LoVo (cell line): ENCODE data around the gene S100Z.
"Not testable (repeated sequence)": the region's sequence is repeated elsewhere in the genome, so short reads cannot be mapped to it uniquely, and the experiment has no call there.

Experiments
- DNase-seq: peaks from one replicate; pipeline ENCODE4 v3.0.0-alpha.2; 2016; ENCODE audit warnings: low spot score

Gene S100Z

GRCh38 chr5:76874088-76874581 lies 24.3 kb downstream of the S100Z start:
- DNase-seq = no peak

- DNase-seq = no peak
Observed at GRCh38 chr5:76888733-76889300, 39.0 kb downstream of the S100Z start.

GRCh38 chr5:76893294-76893693 lies 43.5 kb downstream of the S100Z start:
- DNase-seq = no peak

GRCh38 chr5:76896196-76896595 lies 46.4 kb downstream of the S100Z start:
- no peak for DNase-seq

GRCh38 chr5:76901522-76901921 lies 51.7 kb downstream of the S100Z start:
- DNase-seq = no peak

- DNase-seq = no peak
Observed at GRCh38 chr5:76908166-76908565, 58.4 kb downstream of the S100Z start.

GRCh38 chr5:76910344-76910933 lies 60.6 kb downstream of the S100Z start:
- not testable (repeated sequence) for DNase-seq

- DNase-seq = not testable (repeated sequence)
Observed at GRCh38 chr5:76914671-76915070, 64.9 kb downstream of the S100Z start.

- DNase-seq = no peak
Observed at GRCh38 chr5:76918539-76918938, 68.7 kb downstream of the S100Z start.

GRCh38 chr5:76920491-76920890 lies 70.7 kb downstream of the S100Z start:
- no peak for DNase-seq

GRCh38 chr5:76926329-76927105 lies 76.7 kb downstream of the S100Z start:
- DNase-seq = no peak

- DNase-seq = no peak
Observed at GRCh38 chr5:76927961-76928360, 78.1 kb downstream of the S100Z start.

- DNase-seq = no peak
Observed at GRCh38 chr5:76930083-76930482, 80.3 kb downstream of the S100Z start.

GRCh38 chr5:76938177-76938576 lies 88.4 kb downstream of the S100Z start:
- DNase-seq = no peak

GRCh38 chr5:76941000-76941399 lies 91.2 kb downstream of the S100Z start:
- no peak for DNase-seq

- DNase-seq = no peak
Observed at GRCh38 chr5:76941442-76941841, 91.6 kb downstream of the S100Z start.

- no peak for DNase-seq
Observed at GRCh38 chr5:76942581-76942980, 92.8 kb downstream of the S100Z start.

- DNase-seq = no peak
Observed at GRCh38 chr5:76943006-76943405, 93.2 kb downstream of the S100Z start.

GRCh38 chr5:76944638-76945037 lies 94.8 kb downstream of the S100Z start:
- DNase-seq = no peak

GRCh38 chr5:76945238-76945637 lies 95.4 kb downstream of the S100Z start:
- not testable (repeated sequence) for DNase-seq

- no peak for DNase-seq
Observed at GRCh38 chr5:76946090-76946489, 96.3 kb downstream of the S100Z start.

GRCh38 chr5:76947082-76947503 lies 97.3 kb downstream of the S100Z start:
- no peak for DNase-seq
